Measurements from ENCODE around the gene TBCA. TPM values are rescaled to one million over a fixed set of nuclear protein-coding genes. Genes with fewer than 3 reads are reported as not detected.

Gene TBCA
- total and polyA plus RNA-seq, 8 donors = 40.6 to 138 (median 57.9) TPM

GRCh38 chr5:77791926-77792325 lies 15.8 kb upstream of the TBCA start:
- 89 to 94% methylated on average over 2 of the region's 2 CpGs for WGBS, 2 donors

GRCh38 chr5:77791356-77791755 lies 15.2 kb upstream of the TBCA start:
- Histone ChIP-seq H3K27ac (no peak overlapping the region), H3K9me3 (no peaks in the 10 kb centered on the region), H3K36me3 (no peaks in the 10 kb centered on the region), H3K4me1 (no peaks in the 10 kb centered on the region), H3K4me3 (no peak overlapping the region), H3K27me3 (peaks cover 0 to 4% (median 0%) of the 10 kb centered on the region in 4 donors)
- FAIRE-seq = no peak
- intact Hi-C loops (cut with DNase I) = no loop called here
- no peak for TF ChIP-seq CTCF (IDR thresholded peaks at IDR 0.05)
- no peak for ATAC-seq
- WGBS, 2 donors = 74 to 76% methylated on average over 2 of the region's 2 CpGs
- DNase-seq = no peak

More at GRCh38 chr5:77791926-77792325, 15.8 kb upstream of the TBCA start:
- Histone ChIP-seq H3K9me3 (no peaks in the 10 kb centered on the region), H3K4me3 (no peak overlapping the region), H3K27me3 (peaks cover 0 to 4% (median 0%) of the 10 kb centered on the region in 4 donors), H3K27ac (no peak overlapping the region), H3K4me1 (no peaks in the 10 kb centered on the region), H3K36me3 (no peaks in the 10 kb centered on the region)
- DNase-seq (no peak), ATAC-seq (no peak), FAIRE-seq (no peak)
- intact Hi-C loops (cut with DNase I) = no loop called here
- TF ChIP-seq CTCF (IDR thresholded peaks at IDR 0.05) = no peak

DNA sequence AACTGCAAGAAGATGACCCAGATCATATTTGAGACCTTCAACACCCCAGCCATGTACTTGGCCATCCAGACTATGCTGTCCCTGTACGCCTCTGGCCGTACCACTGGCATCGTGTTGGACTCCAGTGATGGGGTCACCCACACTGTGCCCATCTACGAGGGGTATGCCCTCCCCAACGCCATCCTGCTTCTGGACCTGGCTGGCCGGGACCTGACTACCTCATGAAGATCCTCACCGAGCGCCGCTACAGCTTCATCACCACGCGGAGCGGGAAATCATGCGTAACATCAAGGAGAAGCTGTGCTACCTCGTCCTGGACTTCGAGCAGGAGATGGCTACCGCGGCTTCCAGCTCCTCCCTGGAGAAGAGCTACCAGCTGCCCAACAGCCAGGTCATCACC lies 9.1 kb upstream of the TBCA start:
- no peak for TF ChIP-seq CTCF (IDR thresholded peaks at IDR 0.05)
- DNase-seq (no peak), FAIRE-seq (no peak), ATAC-seq (no peak)
- 83 to 90% methylated on average over 17 of the region's 17 CpGs for WGBS, 2 donors
- Histone ChIP-seq H3K36me3 (no peaks in the 10 kb centered on the region), H3K9me3 (no peaks in the 10 kb centered on the region), H3K4me1 (no peaks in the 10 kb centered on the region), H3K27ac (no peak overlapping the region), H3K4me3 (no peak overlapping the region), H3K27me3 (peaks cover 0 to 4% (median 0%) of the 10 kb centered on the region in 4 donors)
- intact Hi-C loops (cut with DNase I) = no loop called here

GRCh38 chr5:77784735-77785134 lies 8.6 kb upstream of the TBCA start:
- Histone ChIP-seq H3K4me1 (no peaks in the 10 kb centered on the region), H3K27ac (no peak overlapping the region), H3K27me3 (peaks cover 0 to 4% (median 0%) of the 10 kb centered on the region in 4 donors), H3K36me3 (no peaks in the 10 kb centered on the region), H3K9me3 (no peaks in the 10 kb centered on the region), H3K4me3 (no peak overlapping the region)
- TF ChIP-seq CTCF (IDR thresholded peaks at IDR 0.05) = no peak
- 86 to 91% methylated on average over 21 of the region's 21 CpGs for WGBS, 2 donors
- no peak for DNase-seq
- intact Hi-C loops (cut with DNase I) = no loop called here
- ATAC-seq = no peak
- no peak for FAIRE-seq

DNA sequence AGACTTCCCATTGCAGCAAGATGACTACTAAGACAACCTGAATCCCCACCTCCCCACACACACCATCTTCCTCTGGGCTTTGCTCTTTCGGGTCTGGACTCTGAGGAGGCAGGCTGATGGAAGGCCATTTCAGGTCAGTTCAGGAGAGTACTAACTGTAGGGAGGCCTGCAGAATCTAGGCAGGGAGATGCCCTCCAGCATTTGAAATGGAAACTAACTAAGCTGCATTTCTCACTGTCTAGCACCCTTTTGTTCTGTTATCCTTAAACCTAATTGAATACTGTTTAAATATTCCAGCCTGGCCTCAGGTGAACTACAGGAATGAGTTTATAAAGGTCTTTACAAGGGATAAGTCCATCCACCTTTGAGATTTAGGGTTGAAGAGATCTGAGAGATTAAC lies 4.9 kb upstream of the TBCA start:
- Histone ChIP-seq H3K36me3 (no peaks in the 10 kb centered on the region), H3K4me1 (no peaks in the 10 kb centered on the region), H3K4me3 (no peak overlapping the region), H3K27ac (no peak overlapping the region), H3K9me3 (no peaks in the 10 kb centered on the region), H3K27me3 (no peaks in the 10 kb centered on the region)
- DNase-seq (no peak), ATAC-seq (no peak), FAIRE-seq (no peak)
- intact Hi-C loops (cut with DNase I) = no loop called here
- WGBS, 2 donors = 82 to 88% methylated on average over 1 of the region's 1 CpG
- no peak for TF ChIP-seq CTCF (IDR thresholded peaks at IDR 0.05)
